ENCODE results near the gene CAPN9. TPM values are rescaled to one million over a fixed set of nuclear protein-coding genes. Genes with fewer than 3 reads are reported as not detected.

CAPN9 gene
- total RNA-seq, 1 donor from 2014 or later, result not detected

- no peak overlapping the region for H3K27ac Mint-ChIP-seq
- no peaks in the 10 kb centered on the region for H3K36me3 Mint-ChIP-seq (ENCODE audit: low read depth)
- H3K9me3 Mint-ChIP-seq, result no peaks in the 10 kb centered on the region
- peaks cover 2% of the 10 kb centered on the region for H3K27me3 Mint-ChIP-seq (ENCODE audit: insufficient read depth)
- no peak for DNase-seq (ENCODE audit: low spot score)
- no peaks in the 10 kb centered on the region for H3K4me1 Mint-ChIP-seq (ENCODE audit: low read depth)
- H3K4me3 Mint-ChIP-seq, result no peak overlapping the region
- intact Hi-C loops (cut with micrococcal nuclease), result no loop called here
Measured at GRCh38 chr1:230824551-230824918, 77.3 kb downstream of the CAPN9 start.

- Mint-ChIP-seq H3K4me1 (ENCODE audit: low read depth) (no peaks in the 10 kb centered on the region), H3K9me3 (no peaks in the 10 kb centered on the region), H3K27ac (no peak overlapping the region), H3K4me3 (no peak overlapping the region), H3K36me3 (ENCODE audit: low read depth) (no peaks in the 10 kb centered on the region), H3K27me3 (ENCODE audit: insufficient read depth) (peaks cover 2% of the 10 kb centered on the region)
- intact Hi-C loops (cut with micrococcal nuclease), result no loop called here
- no peak for DNase-seq (ENCODE audit: low spot score)
Measured at GRCh38 chr1:230824919-230825721, 77.9 kb downstream of the CAPN9 start.

- Mint-ChIP-seq H3K27ac (no peak overlapping the region), H3K27me3 (ENCODE audit: insufficient read depth) (peaks cover 4% of the 10 kb centered on the region), H3K4me1 (ENCODE audit: low read depth) (no peaks in the 10 kb centered on the region), H3K9me3 (no peaks in the 10 kb centered on the region), H3K36me3 (ENCODE audit: low read depth) (no peaks in the 10 kb centered on the region), H3K4me3 (no peak overlapping the region)
- no peak for DNase-seq (ENCODE audit: low spot score)
- intact Hi-C loops (cut with micrococcal nuclease), result no loop called here
Measured at GRCh38 chr1:230825761-230826160, 78.6 kb downstream of the CAPN9 start.

GRCh38 chr1:230826166-230826875 is 79.1 kb downstream of the CAPN9 start:
- no peak for DNase-seq (ENCODE audit: low spot score)
- H3K27ac Mint-ChIP-seq, result no peak overlapping the region
- H3K4me3 Mint-ChIP-seq, result no peak overlapping the region
- no peaks in the 10 kb centered on the region for H3K9me3 Mint-ChIP-seq
- no peaks in the 10 kb centered on the region for H3K36me3 Mint-ChIP-seq (ENCODE audit: low read depth)
- intact Hi-C loops (cut with micrococcal nuclease), result no loop called here
- H3K27me3 Mint-ChIP-seq (ENCODE audit: insufficient read depth), result peaks cover 4% of the 10 kb centered on the region
- H3K4me1 Mint-ChIP-seq (ENCODE audit: low read depth), result no peaks in the 10 kb centered on the region

- Mint-ChIP-seq H3K27ac (no peak overlapping the region), H3K4me3 (no peak overlapping the region), H3K27me3 (ENCODE audit: insufficient read depth) (peaks cover 7% of the 10 kb centered on the region), H3K36me3 (ENCODE audit: low read depth) (no peaks in the 10 kb centered on the region), H3K4me1 (ENCODE audit: low read depth) (no peaks in the 10 kb centered on the region), H3K9me3 (no peaks in the 10 kb centered on the region)
- intact Hi-C loops (cut with micrococcal nuclease), result no loop called here
- no peak for DNase-seq (ENCODE audit: low spot score)
Measured at GRCh38 chr1:230827081-230827681, 80.0 kb downstream of the CAPN9 start.

GRCh38 chr1:230827801-230828200 is 80.6 kb downstream of the CAPN9 start:
- peaks cover 9% of the 10 kb centered on the region for H3K27me3 Mint-ChIP-seq (ENCODE audit: insufficient read depth)

GRCh38 chr1:230828421-230828820 is 81.2 kb downstream of the CAPN9 start:
- no peaks in the 10 kb centered on the region for H3K4me1 Mint-ChIP-seq (ENCODE audit: low read depth)
- no peak for DNase-seq (ENCODE audit: low spot score)

More at GRCh38 chr1:230827801-230828200, 80.6 kb downstream of the CAPN9 start:
- intact Hi-C loops (cut with micrococcal nuclease), result no loop called here
- Mint-ChIP-seq H3K27ac (no peak overlapping the region), H3K36me3 (ENCODE audit: low read depth) (no peaks in the 10 kb centered on the region), H3K4me1 (ENCODE audit: low read depth) (no peaks in the 10 kb centered on the region), H3K9me3 (no peaks in the 10 kb centered on the region), H3K4me3 (no peak overlapping the region)
- DNase-seq (ENCODE audit: low spot score), result no peak

GRCh38 chr1:230831771-230832170 is 84.6 kb downstream of the CAPN9 start:
- no peak for DNase-seq (ENCODE audit: low spot score)
- Mint-ChIP-seq H3K4me3 (no peak overlapping the region), H3K27me3 (ENCODE audit: insufficient read depth) (peaks cover 13% of the 10 kb centered on the region), H3K36me3 (ENCODE audit: low read depth) (no peaks in the 10 kb centered on the region), H3K4me1 (ENCODE audit: low read depth) (no peaks in the 10 kb centered on the region), H3K9me3 (no peaks in the 10 kb centered on the region), H3K27ac (no peak overlapping the region)
- intact Hi-C loops (cut with micrococcal nuclease), result no loop called here

More at GRCh38 chr1:230828421-230828820, 81.2 kb downstream of the CAPN9 start:
- Mint-ChIP-seq H3K36me3 (ENCODE audit: low read depth) (no peaks in the 10 kb centered on the region), H3K27me3 (ENCODE audit: insufficient read depth) (peaks cover 9% of the 10 kb centered on the region), H3K4me3 (no peak overlapping the region), H3K9me3 (no peaks in the 10 kb centered on the region), H3K27ac (no peak overlapping the region)
- intact Hi-C loops (cut with micrococcal nuclease), result no loop called here

- Mint-ChIP-seq H3K9me3 (no peaks in the 10 kb centered on the region), H3K27ac (no peak overlapping the region), H3K4me1 (ENCODE audit: low read depth) (no peaks in the 10 kb centered on the region), H3K36me3 (ENCODE audit: low read depth) (no peaks in the 10 kb centered on the region), H3K27me3 (ENCODE audit: insufficient read depth) (peaks cover 13% of the 10 kb centered on the region), H3K4me3 (no peak overlapping the region)
- DNase-seq (ENCODE audit: low spot score), result no peak
- intact Hi-C loops (cut with micrococcal nuclease), result no loop called here
Measured at GRCh38 chr1:230832476-230832875, 85.3 kb downstream of the CAPN9 start.

GRCh38 chr1:230833511-230833910 is 86.3 kb downstream of the CAPN9 start:
- H3K36me3 Mint-ChIP-seq (ENCODE audit: low read depth), result no peaks in the 10 kb centered on the region
- H3K9me3 Mint-ChIP-seq, result no peaks in the 10 kb centered on the region
- intact Hi-C loops (cut with micrococcal nuclease), result no loop called here
- DNase-seq (ENCODE audit: low spot score), result no peak
- no peak overlapping the region for H3K4me3 Mint-ChIP-seq
- peaks cover 13% of the 10 kb centered on the region for H3K27me3 Mint-ChIP-seq (ENCODE audit: insufficient read depth)
- H3K27ac Mint-ChIP-seq, result no peak overlapping the region
- H3K4me1 Mint-ChIP-seq (ENCODE audit: low read depth), result no peaks in the 10 kb centered on the region

- no peak overlapping the region for H3K4me3 Mint-ChIP-seq
- no peak for DNase-seq (ENCODE audit: low spot score)
- H3K27me3 Mint-ChIP-seq (ENCODE audit: insufficient read depth), result peaks cover 13% of the 10 kb centered on the region
- no peaks in the 10 kb centered on the region for H3K9me3 Mint-ChIP-seq
- H3K4me1 Mint-ChIP-seq (ENCODE audit: low read depth), result no peaks in the 10 kb centered on the region
- intact Hi-C loops (cut with micrococcal nuclease), result no loop called here
- no peaks in the 10 kb centered on the region for H3K36me3 Mint-ChIP-seq (ENCODE audit: low read depth)
- H3K27ac Mint-ChIP-seq, result no peak overlapping the region
Measured at GRCh38 chr1:230834292-230834691, 87.1 kb downstream of the CAPN9 start.

- Mint-ChIP-seq H3K4me1 (ENCODE audit: low read depth) (no peaks in the 10 kb centered on the region), H3K9me3 (no peaks in the 10 kb centered on the region), H3K36me3 (ENCODE audit: low read depth) (no peaks in the 10 kb centered on the region), H3K27me3 (ENCODE audit: insufficient read depth) (peaks cover 11% of the 10 kb centered on the region), H3K4me3 (no peak overlapping the region), H3K27ac (no peak overlapping the region)
- no peak for DNase-seq (ENCODE audit: low spot score)
- intact Hi-C loops (cut with micrococcal nuclease), result no loop called here
Measured at GRCh38 chr1:230836347-230836746, 89.2 kb downstream of the CAPN9 start.

GRCh38 chr1:230836793-230837192 is 89.6 kb downstream of the CAPN9 start:
- Mint-ChIP-seq H3K27ac (no peak overlapping the region), H3K4me3 (no peak overlapping the region), H3K9me3 (no peaks in the 10 kb centered on the region), H3K27me3 (ENCODE audit: insufficient read depth) (peaks cover 11% of the 10 kb centered on the region), H3K36me3 (ENCODE audit: low read depth) (no peaks in the 10 kb centered on the region), H3K4me1 (ENCODE audit: low read depth) (no peaks in the 10 kb centered on the region)
- intact Hi-C loops (cut with micrococcal nuclease), result no loop called here
- DNase-seq (ENCODE audit: low spot score), result no peak
